MM.1S (cell line): ENCODE measurements around the gene DNAL1.

Experiments
- EZH2 ChIP-seq: fragments of 300-600 bp; sonication (generic); optimal IDR thresholded peaks from 2 replicates; pipeline ENCODE3; 2017; ENCODE audit warnings: low read depth, mild to moderate bottlenecking, antibody characterized with exemption, low read length, mixed read lengths
- TF ChIP-seq, protein P1 (sequence below): fragments of 300-600 bp; sonication (generic); IDR thresholded peaks from 2 replicates; pipeline ENCODE4 v1.5.1; 2016; ENCODE audit warnings: antibody characterized with exemption, low read length, mixed read lengths

DNA sequence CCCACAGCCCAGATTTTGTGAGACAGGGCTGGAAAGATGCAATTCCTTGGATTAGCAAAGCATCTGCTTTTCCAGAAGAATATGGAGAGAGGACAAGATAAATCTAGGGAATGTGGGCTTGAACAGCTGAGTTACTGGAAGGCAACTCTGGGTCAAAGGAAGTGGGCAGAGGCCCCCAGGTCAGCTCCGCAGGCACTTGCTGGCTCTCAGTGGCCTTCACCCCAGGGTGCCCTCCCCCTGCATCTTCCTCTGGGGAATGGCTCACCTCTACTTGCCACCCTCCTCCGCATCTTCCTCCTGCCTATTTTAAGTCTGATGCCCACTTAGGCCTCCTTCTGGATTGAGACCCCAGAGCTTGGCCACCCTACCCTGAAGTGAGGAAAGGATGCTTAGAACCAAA is 79.9 kb downstream of the DNAL1 start:
- TF ChIP-seq, protein P1, sequence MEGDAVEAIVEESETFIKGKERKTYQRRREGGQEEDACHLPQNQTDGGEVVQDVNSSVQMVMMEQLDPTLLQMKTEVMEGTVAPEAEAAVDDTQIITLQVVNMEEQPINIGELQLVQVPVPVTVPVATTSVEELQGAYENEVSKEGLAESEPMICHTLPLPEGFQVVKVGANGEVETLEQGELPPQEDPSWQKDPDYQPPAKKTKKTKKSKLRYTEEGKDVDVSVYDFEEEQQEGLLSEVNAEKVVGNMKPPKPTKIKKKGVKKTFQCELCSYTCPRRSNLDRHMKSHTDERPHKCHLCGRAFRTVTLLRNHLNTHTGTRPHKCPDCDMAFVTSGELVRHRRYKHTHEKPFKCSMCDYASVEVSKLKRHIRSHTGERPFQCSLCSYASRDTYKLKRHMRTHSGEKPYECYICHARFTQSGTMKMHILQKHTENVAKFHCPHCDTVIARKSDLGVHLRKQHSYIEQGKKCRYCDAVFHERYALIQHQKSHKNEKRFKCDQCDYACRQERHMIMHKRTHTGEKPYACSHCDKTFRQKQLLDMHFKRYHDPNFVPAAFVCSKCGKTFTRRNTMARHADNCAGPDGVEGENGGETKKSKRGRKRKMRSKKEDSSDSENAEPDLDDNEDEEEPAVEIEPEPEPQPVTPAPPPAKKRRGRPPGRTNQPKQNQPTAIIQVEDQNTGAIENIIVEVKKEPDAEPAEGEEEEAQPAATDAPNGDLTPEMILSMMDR: no peak
- TF ChIP-seq EZH2: no peak
